GM12892 (cell line): ENCODE measurements around the gene SORBS2.

Experiments
- POLR2A ChIP-seq: IDR thresholded peaks from 2 replicates; pipeline ENCODE4 v1.6.1; 2011; ENCODE audit warnings: low read depth, low read length, control low read depth
- POLR2AphosphoS5 ChIP-seq: IDR thresholded peaks from 2 replicates; pipeline ENCODE4 v1.6.1; 2011; ENCODE audit warnings: low read depth, low read length, control low read depth
- TAF1 ChIP-seq: IDR thresholded peaks from 2 replicates; pipeline ENCODE4 v1.6.1; 2011; ENCODE audit warnings: low read depth, mild to moderate bottlenecking, control low read depth, low read length, borderline replicate concordance

GRCh38 chr4:185743722-185744487 is 68.1 kb downstream of the SORBS2 start:
- TF ChIP-seq POLR2AphosphoS5 (no peak), POLR2A (no peak), TAF1 (no peak)
